Activated T-cell treated with anti-CD3 and anti-CD28 coated beads, Interleukin-2, amount 50 U/mL, for 24 hours (primary cell): ENCODE measurements around the gene DYSF.
"Not testable (repeated sequence)": the region's sequence is repeated elsewhere in the genome, so short reads cannot be mapped to it uniquely, and the experiment has no call there.

Source experiments
- DNase-seq: peaks from one replicate; pipeline ENCODE4 v3.0.0-alpha.2; 2020
- H3K27ac Mint-ChIP-seq: 2 replicates; pipeline ENCODE4 v1.8.0; 2020; ENCODE audit warnings: mild to moderate bottlenecking, mixed read lengths
- H3K27me3 Mint-ChIP-seq: 2 replicates; pipeline ENCODE4 v1.8.0; 2020; ENCODE audit warnings: mixed read lengths
- H3K36me3 Mint-ChIP-seq: 2 replicates; pipeline ENCODE4 v1.8.0; 2020; ENCODE audit warnings: low read depth, mixed read lengths
- H3K4me1 Mint-ChIP-seq: 2 replicates; pipeline ENCODE4 v1.8.0; 2020; ENCODE audit warnings: low read depth, mixed read lengths
- H3K4me3 Mint-ChIP-seq: 2 replicates; pipeline ENCODE4 v1.8.0; 2020; ENCODE audit warnings: mild to moderate bottlenecking, moderate library complexity, mixed read lengths
- H3K9me3 Mint-ChIP-seq: 2 replicates; pipeline ENCODE4 v1.8.0; 2020; ENCODE audit warnings: mixed read lengths

Gene DYSF

DNA sequence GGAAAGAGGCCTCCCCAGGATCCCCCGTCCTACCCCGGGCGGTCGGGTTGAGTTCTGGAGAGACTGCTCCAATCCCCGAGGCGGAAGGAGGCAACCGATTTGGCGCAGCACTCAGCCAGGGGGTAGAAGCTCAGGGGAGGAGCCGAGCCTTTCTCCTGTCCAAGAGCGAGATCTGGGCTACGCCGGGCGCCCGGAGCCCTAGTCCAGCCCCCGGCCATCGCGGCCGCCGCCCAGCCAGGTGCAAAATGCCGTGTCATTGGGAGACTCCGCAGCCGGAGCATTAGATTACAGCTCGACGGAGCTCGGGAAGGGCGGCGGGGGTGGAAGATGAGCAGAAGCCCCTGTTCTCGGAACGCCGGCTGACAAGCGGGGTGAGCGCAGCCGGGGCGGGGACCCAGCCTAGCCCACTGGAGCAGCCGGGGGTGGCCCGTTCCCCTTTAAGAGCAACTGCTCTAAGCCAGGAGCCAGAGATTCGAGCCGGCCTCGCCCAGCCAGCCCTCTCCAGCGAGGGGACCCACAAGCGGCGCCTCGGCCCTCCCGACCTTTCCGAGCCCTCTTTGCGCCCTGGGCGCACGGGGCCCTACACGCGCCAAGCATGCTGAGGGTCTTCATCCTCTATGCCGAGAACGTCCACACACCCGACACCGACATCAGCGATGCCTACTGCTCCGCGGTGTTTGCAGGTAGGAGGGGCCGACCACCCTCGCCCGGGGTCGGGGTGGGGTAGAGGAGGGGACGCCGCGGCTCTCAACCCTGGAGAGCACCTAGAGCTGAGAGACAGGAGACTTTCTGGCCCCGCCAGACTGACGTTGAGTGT is at the start of gene DYSF:
Gene DYSF (plus strand): TSS at position 158 of the 817 bp plus-strand sequence.
- DNase-seq = peak; percentile 43
- no peak within 1 kb of the TSS for H3K27ac Mint-ChIP-seq
- peak within 1 kb of the TSS; percentile 57 for H3K4me3 Mint-ChIP-seq

DNA sequence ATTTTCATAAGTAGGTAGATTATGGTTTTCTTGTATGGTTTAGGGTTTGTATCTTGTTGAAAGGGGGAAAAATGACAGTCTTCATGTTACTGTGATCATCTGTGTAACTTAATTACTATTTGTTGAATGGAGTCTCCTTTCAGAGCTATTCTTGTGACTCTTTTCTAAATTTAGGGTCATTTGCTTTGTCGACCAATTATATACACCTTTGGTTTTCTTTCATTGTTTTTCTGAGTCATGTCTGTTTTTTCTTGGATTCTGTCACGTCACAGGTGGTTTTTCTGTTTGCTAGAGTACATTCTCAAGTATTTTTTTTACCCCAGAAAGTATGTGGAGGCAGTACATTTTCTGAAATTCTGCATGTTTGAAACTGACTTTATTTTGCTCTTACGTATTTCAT is 43.8 kb upstream of the DYSF start:
- no peaks in the 10 kb centered on the region for H3K27me3 Mint-ChIP-seq
- H3K4me1 Mint-ChIP-seq = peaks cover 9% of the 10 kb centered on the region
- H3K4me3 Mint-ChIP-seq = no peak overlapping the region
- H3K27ac Mint-ChIP-seq = peak overlapping the region; percentile 51
- H3K36me3 Mint-ChIP-seq = peaks cover 64% of the 10 kb centered on the region
- peaks cover 3% of the 10 kb centered on the region for H3K9me3 Mint-ChIP-seq
- DNase-seq = no peak

More for the DNA sequence above, at the start of gene DYSF:
- Mint-ChIP-seq H3K4me1 (peaks cover 18% of the 10 kb centered on the region), H3K9me3 (no peaks in the 10 kb centered on the region), H3K36me3 (no peaks in the 10 kb centered on the region), H3K27me3 (peaks cover 52% of the 10 kb centered on the region)

DNA sequence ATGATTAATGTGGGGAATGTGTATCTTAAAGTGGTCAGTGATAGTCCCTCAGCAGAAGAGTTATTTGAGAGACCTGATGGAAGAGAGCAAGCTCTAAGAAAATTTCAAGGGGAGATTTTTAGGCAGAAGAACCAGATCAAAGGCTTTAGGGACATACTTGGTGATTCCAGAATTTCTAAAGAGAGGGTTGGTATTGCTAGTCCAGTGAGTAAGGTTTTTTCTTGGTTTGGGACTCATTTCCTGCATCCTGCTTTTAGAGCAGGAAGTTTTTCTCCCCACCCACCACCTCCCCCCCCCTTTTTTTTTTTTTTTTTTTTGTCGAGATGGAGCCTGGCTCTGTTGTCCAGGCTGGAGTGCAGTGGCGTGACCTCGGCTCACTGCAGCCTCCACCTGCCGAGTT is 42.7 kb upstream of the DYSF start:
- Mint-ChIP-seq H3K36me3 (peaks cover 53% of the 10 kb centered on the region), H3K9me3 (peaks cover 3% of the 10 kb centered on the region), H3K27ac (no peak overlapping the region)

DNA sequence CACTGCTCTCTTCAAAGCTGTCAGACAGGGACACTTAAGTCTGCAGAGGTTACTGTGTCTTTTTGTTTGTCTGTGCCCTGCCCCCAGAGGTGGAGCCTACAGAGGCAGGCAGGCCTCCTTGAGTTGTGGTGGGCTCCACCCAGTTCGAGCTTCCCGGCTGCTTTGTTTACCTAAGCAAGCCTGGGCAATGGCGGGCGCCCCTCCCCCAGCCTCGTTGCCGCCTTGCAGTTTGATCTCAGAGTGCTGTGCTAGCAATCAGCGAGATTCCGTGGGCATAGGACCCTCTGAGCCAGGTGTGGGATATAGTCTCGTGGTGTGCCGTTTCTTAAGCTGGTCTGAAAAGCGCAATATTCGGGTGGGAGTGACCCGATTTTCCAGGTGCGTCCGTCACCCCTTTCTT is 36.5 kb upstream of the DYSF start:
- peak overlapping the region; percentile 77 for H3K4me3 Mint-ChIP-seq
- not testable (repeated sequence) for H3K27me3 Mint-ChIP-seq, H3K9me3 Mint-ChIP-seq, H3K27ac Mint-ChIP-seq
- H3K4me1 Mint-ChIP-seq = peaks cover 12% of the 10 kb centered on the region
- H3K36me3 Mint-ChIP-seq = peaks cover 33% of the 10 kb centered on the region
- peak; percentile 41 for DNase-seq

More for the DNA sequence above, 42.7 kb upstream of the DYSF start:
- peaks cover 9% of the 10 kb centered on the region for H3K4me1 Mint-ChIP-seq
- H3K4me3 Mint-ChIP-seq = no peak overlapping the region
- DNase-seq = no peak
- no peaks in the 10 kb centered on the region for H3K27me3 Mint-ChIP-seq

- Mint-ChIP-seq H3K4me1 (peaks cover 12% of the 10 kb centered on the region), H3K27ac (peak overlapping the region; percentile 86), H3K4me3 (peak overlapping the region; percentile 77), H3K36me3 (peaks cover 38% of the 10 kb centered on the region), H3K27me3 (no peaks in the 10 kb centered on the region), H3K9me3 (no peaks in the 10 kb centered on the region)
- no peak for DNase-seq
Measured at GRCh38 chr2:71417300-71418202, 35.8 kb upstream of the DYSF start.

- Mint-ChIP-seq H3K36me3 (peaks cover 52% of the 10 kb centered on the region), H3K4me3 (no peak overlapping the region), H3K9me3 (no peaks in the 10 kb centered on the region), H3K4me1 (peaks cover 12% of the 10 kb centered on the region), H3K27ac (no peak overlapping the region), H3K27me3 (no peaks in the 10 kb centered on the region)
- DNase-seq = no peak
Measured at GRCh38 chr2:71419145-71419544, 34.2 kb upstream of the DYSF start.

GRCh38 chr2:71419976-71420375 is 33.4 kb upstream of the DYSF start:
- H3K36me3 Mint-ChIP-seq = peaks cover 60% of the 10 kb centered on the region
- no peak for DNase-seq
- no peak overlapping the region for H3K27ac Mint-ChIP-seq
- H3K4me3 Mint-ChIP-seq = no peak overlapping the region
- H3K9me3 Mint-ChIP-seq = no peaks in the 10 kb centered on the region
- H3K27me3 Mint-ChIP-seq = no peaks in the 10 kb centered on the region
- peaks cover 12% of the 10 kb centered on the region for H3K4me1 Mint-ChIP-seq

DNA sequence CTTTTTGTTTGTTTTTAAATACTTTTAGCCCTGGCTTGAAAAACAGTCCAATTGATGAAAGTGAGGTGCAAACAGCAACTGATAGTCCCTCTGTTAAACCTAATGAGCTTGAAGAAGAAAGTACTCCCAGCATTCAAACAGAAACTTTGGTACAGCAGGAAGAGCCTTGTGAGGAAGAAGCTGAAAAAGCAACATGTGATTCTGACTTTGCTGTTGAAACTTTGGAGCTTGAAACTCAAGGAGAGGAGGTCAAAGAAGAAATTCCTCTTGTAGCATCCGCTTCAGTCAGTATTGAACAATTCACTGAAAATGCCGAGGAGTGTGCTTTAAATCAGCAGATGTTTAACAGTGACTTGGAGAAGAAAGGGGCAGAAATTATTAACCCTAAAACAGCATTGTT is 30.6 kb upstream of the DYSF start:
- Mint-ChIP-seq H3K4me3 (no peak overlapping the region), H3K27me3 (no peaks in the 10 kb centered on the region), H3K4me1 (peaks cover 6% of the 10 kb centered on the region), H3K27ac (no peak overlapping the region), H3K9me3 (no peaks in the 10 kb centered on the region), H3K36me3 (peaks cover 80% of the 10 kb centered on the region)
- no peak for DNase-seq

GRCh38 chr2:71423817-71424420 is 29.4 kb upstream of the DYSF start:
- Mint-ChIP-seq H3K27me3 (no peaks in the 10 kb centered on the region), H3K27ac (no peak overlapping the region), H3K4me3 (no peak overlapping the region), H3K36me3 (peaks cover 85% of the 10 kb centered on the region), H3K9me3 (no peaks in the 10 kb centered on the region), H3K4me1 (peaks cover 5% of the 10 kb centered on the region)
- DNase-seq = no peak

DNA sequence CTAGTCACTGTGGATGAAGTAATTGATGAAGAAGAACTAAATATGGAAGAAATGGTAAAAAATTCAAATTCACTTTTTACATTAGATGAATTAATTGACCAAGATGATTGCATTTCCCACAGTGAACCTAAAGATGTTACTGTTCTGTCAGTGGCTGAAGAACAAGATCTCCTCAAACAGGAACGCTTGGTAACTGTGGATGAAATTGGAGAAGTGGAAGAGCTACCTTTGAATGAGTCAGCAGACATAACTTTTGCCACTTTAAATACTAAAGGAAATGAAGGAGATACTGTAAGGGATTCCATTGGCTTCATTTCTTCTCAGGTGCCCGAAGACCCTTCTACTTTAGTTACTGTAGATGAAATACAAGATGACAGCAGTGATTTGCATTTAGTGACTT is 26.6 kb upstream of the DYSF start:
- Mint-ChIP-seq H3K27me3 (no peaks in the 10 kb centered on the region), H3K27ac (peak overlapping the region; percentile 11), H3K9me3 (no peaks in the 10 kb centered on the region), H3K36me3 (peaks cover 89% of the 10 kb centered on the region), H3K4me1 (no peaks in the 10 kb centered on the region), H3K4me3 (no peak overlapping the region)
- no peak for DNase-seq

DNA sequence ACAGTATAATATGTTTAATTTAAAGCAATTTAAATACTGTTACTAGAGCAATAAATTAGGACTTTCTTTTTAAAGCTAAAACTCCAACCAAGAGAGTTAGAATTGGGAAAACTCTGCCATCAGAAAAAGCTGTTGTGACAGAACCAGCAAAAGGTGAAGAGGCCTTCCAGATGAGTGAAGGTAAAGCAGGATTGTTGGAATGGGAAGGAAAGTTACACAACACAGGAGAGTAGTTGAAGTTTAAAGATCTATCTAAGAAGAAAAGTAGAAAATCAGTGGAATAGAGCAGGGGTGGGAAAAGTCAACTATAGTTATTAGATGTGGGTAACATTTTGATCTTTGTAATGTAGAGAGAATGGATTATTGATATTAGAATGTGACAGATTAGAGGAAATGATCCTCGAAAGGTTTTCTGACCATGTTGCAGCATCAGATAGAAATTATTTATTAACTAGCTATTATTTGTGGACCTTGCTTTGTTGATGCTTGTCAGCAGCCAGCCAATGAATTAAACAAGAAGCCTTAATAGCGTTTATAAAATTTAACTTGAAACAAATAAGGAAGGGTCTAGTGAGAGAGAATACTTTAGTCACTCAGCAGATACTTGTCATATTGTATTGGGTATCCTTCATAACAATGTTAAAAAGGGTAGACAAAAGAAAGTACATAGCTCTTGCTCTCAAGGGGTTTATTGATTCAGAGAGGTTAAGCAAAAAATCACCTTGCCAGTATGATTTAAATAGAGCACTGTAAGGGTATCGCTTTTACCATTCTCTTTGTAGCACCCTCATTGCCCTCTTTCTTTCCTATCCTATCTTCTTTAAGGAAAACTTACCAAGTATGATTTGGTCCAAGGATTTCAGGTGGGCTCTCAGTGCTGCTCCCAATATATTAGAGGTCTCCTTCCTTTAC is 24.6 kb upstream of the DYSF start:
- no peaks in the 10 kb centered on the region for H3K9me3 Mint-ChIP-seq
- H3K4me3 Mint-ChIP-seq = no peak overlapping the region
- peaks cover 93% of the 10 kb centered on the region for H3K36me3 Mint-ChIP-seq
- no peaks in the 10 kb centered on the region for H3K4me1 Mint-ChIP-seq
- DNase-seq = no peak
- no peaks in the 10 kb centered on the region for H3K27me3 Mint-ChIP-seq
- peak overlapping the region; percentile 0 for H3K27ac Mint-ChIP-seq

DNA sequence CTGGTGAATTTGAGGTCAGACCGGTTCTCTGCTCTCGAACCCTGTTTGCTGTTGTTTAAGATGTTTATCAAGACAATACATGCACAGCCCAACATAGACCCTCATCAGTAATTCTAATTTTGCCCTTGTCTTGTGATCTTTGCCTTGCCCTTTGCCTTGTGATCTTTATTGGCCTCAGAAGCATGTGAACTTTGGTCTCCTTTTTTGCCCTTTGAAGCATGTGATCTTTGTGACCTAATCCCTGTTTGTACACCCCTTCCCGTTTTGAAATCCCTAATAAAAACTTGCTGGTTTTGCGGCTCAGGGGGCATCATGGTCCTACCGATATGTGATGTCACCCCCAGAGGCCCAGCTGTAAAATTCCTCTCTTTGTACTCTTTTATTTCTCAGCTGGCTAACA is 8.2 kb upstream of the DYSF start:
- H3K36me3 Mint-ChIP-seq = peaks cover 11% of the 10 kb centered on the region
- H3K27me3 Mint-ChIP-seq, H3K4me1 Mint-ChIP-seq, H3K9me3 Mint-ChIP-seq, DNase-seq, H3K27ac Mint-ChIP-seq, H3K4me3 Mint-ChIP-seq: not testable (repeated sequence)

DNA sequence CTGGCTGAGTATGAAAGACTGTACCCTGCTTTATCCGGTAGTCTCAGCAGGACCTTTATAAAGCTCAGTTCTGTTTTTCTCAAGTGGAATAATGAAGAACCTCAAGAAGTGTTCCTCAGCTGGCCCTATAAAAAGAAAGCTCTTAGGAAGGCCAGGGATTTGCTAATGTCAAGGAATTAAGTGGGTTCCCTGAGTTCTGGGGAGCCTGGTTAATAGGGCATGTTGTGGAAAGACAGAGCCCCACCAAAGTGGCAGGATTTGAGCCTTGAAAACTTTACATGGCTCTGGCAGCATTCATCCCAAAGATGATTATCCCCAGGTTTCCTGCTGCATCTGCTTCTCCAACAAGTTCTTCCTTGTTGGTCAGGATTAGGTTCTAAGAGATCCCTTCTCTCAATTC is 6.9 kb upstream of the DYSF start:
- peaks cover under 1% of the 10 kb centered on the region for H3K36me3 Mint-ChIP-seq
- no peak overlapping the region for H3K27ac Mint-ChIP-seq
- peaks cover 3% of the 10 kb centered on the region for H3K27me3 Mint-ChIP-seq
- no peak overlapping the region for H3K4me3 Mint-ChIP-seq
- DNase-seq = no peak
- H3K4me1 Mint-ChIP-seq = peaks cover 3% of the 10 kb centered on the region
- no peaks in the 10 kb centered on the region for H3K9me3 Mint-ChIP-seq

- H3K27me3 Mint-ChIP-seq = peaks cover 27% of the 10 kb centered on the region
- peaks cover 14% of the 10 kb centered on the region for H3K4me1 Mint-ChIP-seq
- no peak overlapping the region for H3K27ac Mint-ChIP-seq
- no peak for DNase-seq
- no peak overlapping the region for H3K4me3 Mint-ChIP-seq
- H3K9me3 Mint-ChIP-seq = no peaks in the 10 kb centered on the region
- H3K36me3 Mint-ChIP-seq = no peaks in the 10 kb centered on the region
Measured at GRCh38 chr2:71449343-71449742, 4.0 kb upstream of the DYSF start.
